Lung (tissue), 12 donors: ENCODE results near the gene NMB. TPM values are rescaled to one million over a fixed set of nuclear protein-coding genes. Genes with fewer than 3 reads are reported as not detected.

Experiments
- ATAC-seq: fragments of 200-7000 bp; cut with Tn5 transposase; one replicate; pipeline ENCODE4 v1.9.1; 2020; ENCODE audit warnings: moderate number of reproducible peaks; ENCODE audit not compliant: insufficient read depth, low FRiP score
- DNase-seq, 3 donors: peaks; one replicate each; pipeline ENCODE4 v3.0.0-alpha.2; 2013 to 2017
- H3K27ac ChIP-seq, 2 donors: one replicate each; pipeline ENCODE4 v1.5.1; 2013; ENCODE audit warnings: mild to moderate bottlenecking in 2 of 2, moderate library complexity in 2 of 2, control low read depth in 1 of 2, inconsistent platforms in 1 of 2, low read depth in 1 of 2, low read length in 1 of 2
- H3K27me3 ChIP-seq, 3 donors: one replicate each; pipeline ENCODE4 v1.5.1; 2013; ENCODE audit warnings: low read length in 2 of 3; ENCODE audit not compliant: control insufficient read depth in 3 of 3, insufficient read depth in 3 of 3
- H3K36me3 ChIP-seq, 4 donors: one replicate each; pipeline ENCODE4 v1.5.1; 2013; ENCODE audit warnings: low read length in 4 of 4, mild to moderate bottlenecking in 1 of 4, moderate library complexity in 1 of 4; ENCODE audit not compliant: control insufficient read depth in 4 of 4, insufficient read depth in 4 of 4
- H3K4me1 ChIP-seq, 5 donors: one replicate each; pipeline ENCODE4 v1.5.1; 2013; ENCODE audit warnings: low read length in 5 of 5, mild to moderate bottlenecking in 2 of 5, moderate library complexity in 1 of 5; ENCODE audit not compliant: control insufficient read depth in 5 of 5, insufficient read depth in 5 of 5
- H3K4me3 ChIP-seq: one replicate; pipeline ENCODE4 v1.5.1; 2013; ENCODE audit warnings: mild to moderate bottlenecking, control low read depth, moderate library complexity
- H3K9ac ChIP-seq, 2 donors: one replicate each; pipeline ENCODE4 v1.5.1; 2013; ENCODE audit warnings: low read length in 2 of 2, control low read depth in 1 of 2; ENCODE audit not compliant: insufficient read depth in 1 of 2
- H3K9me3 ChIP-seq, 4 donors: one replicate each; pipeline ENCODE4 v1.5.1; 2013; ENCODE audit warnings: low read length in 3 of 4, mild to moderate bottlenecking in 1 of 4, moderate library complexity in 1 of 4; ENCODE audit not compliant: control insufficient read depth in 4 of 4, insufficient read depth in 3 of 4
- WGBS, 2 donors: extraction: QIAGEN DNeasy Blood & Tissue Kit; methylation state at CpG; one replicate each; pipeline ENCODE4 v1.1.7; 2013; 5-methylcytosine and 5-hydroxymethylcytosine counted together
- polyA plus RNA-seq, 2 donors: library from polyadenylated mRNA; stranded (reverse); fragments of 200-250 nt; gene quantifications; one replicate each; pipeline ENCODE4 v1.2.1, GENCODE V29; 2013
- total RNA-seq, 2 donors: library from RNA; depleted of rRNA in 1 of 2; stranded (reverse); fragments of >200 nt in 1 of 2; gene quantifications; one replicate each; pipeline ENCODE4 v1.2.1, GENCODE V29; 2014 to 2021
- TF ChIP-seq, protein P1 (sequence below): IDR thresholded peaks from 2 replicates; pipeline ENCODE4 v1.5.1; 2012; ENCODE audit warnings: mild to moderate bottlenecking; ENCODE audit errors: control extremely low read depth, extremely low read depth
- donor health status: control.
- donor health status: control.
- donor health status: Bipolar disorder and iron deficiency.
- donor health status: healthy.
- donor health status: DM: yes; HTN: yes; CAD: no.

NMB gene
- total and polyA plus RNA-seq, 4 donors: 2.6 to 9.3 (median 5.6) TPM

GRCh38 chr15:84631706-84632272 lies 26.2 kb downstream of the NMB start:
- ATAC-seq (no peak), DNase-seq (no peak)
- no peaks in the 10 kb centered on the region for H3K27me3 ChIP-seq
- peaks cover 0 to 9% (median 2%) of the 10 kb centered on the region in 4 donors for H3K36me3 ChIP-seq
- H3K9me3 ChIP-seq: no peaks in the 10 kb centered on the region
- TF ChIP-seq, protein P1, sequence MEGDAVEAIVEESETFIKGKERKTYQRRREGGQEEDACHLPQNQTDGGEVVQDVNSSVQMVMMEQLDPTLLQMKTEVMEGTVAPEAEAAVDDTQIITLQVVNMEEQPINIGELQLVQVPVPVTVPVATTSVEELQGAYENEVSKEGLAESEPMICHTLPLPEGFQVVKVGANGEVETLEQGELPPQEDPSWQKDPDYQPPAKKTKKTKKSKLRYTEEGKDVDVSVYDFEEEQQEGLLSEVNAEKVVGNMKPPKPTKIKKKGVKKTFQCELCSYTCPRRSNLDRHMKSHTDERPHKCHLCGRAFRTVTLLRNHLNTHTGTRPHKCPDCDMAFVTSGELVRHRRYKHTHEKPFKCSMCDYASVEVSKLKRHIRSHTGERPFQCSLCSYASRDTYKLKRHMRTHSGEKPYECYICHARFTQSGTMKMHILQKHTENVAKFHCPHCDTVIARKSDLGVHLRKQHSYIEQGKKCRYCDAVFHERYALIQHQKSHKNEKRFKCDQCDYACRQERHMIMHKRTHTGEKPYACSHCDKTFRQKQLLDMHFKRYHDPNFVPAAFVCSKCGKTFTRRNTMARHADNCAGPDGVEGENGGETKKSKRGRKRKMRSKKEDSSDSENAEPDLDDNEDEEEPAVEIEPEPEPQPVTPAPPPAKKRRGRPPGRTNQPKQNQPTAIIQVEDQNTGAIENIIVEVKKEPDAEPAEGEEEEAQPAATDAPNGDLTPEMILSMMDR: no peak
- H3K27ac ChIP-seq: peak overlapping the region; percentile 85 to 95
- 38 to 46% methylated on average over 7 of the region's 7 CpGs for WGBS, 2 donors
- peak overlapping the region in 1 of 2 donors; percentile 39 for H3K9ac ChIP-seq
- H3K4me1 ChIP-seq: peaks cover 8 to 30% (median 13%) of the 10 kb centered on the region in 5 donors
- H3K4me3 ChIP-seq: peak overlapping the region; percentile 40

DNA sequence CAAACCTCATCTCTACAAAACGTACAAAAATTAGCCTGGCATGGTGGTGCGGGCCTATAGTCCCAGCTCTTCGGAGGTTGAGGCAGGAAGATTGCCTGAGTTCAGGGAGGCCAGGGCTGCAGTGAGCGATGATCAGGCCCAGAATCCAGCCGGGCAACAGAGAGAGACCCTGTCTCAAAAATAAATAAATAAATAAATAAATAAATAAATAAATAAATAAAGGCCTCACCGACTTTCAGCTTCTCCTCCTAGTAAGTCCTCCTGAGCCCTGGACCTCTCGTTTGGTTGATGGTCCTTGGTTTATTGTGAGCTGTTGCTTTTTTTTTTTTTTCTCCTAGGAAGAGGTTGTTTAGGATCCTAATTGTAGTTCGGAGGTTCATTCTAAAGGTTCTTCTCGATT lies 29.0 kb downstream of the NMB start:
- WGBS, 2 donors: 94 to 96% methylated on average over 9 of the region's 9 CpGs
- Histone ChIP-seq H3K9me3 (no peaks in the 10 kb centered on the region), H3K27me3 (no peaks in the 10 kb centered on the region), H3K4me1 (peaks cover 8 to 22% (median 10%) of the 10 kb centered on the region in 5 donors), H3K27ac (no peak overlapping the region), H3K4me3 (no peak overlapping the region), H3K9ac (no peak overlapping the region), H3K36me3 (no peaks in the 10 kb centered on the region)
- ATAC-seq (no peak), DNase-seq (no peak)
- TF ChIP-seq, protein P1: no peak

- peaks cover 0 to 21% (median 14%) of the 10 kb centered on the region in 4 donors for H3K9me3 ChIP-seq
- ATAC-seq: no peak
- H3K27ac ChIP-seq: no peak overlapping the region
- no peaks in the 10 kb centered on the region for H3K27me3 ChIP-seq
- H3K4me1 ChIP-seq: no peaks in the 10 kb centered on the region
- H3K9ac ChIP-seq: no peak overlapping the region
- no peak overlapping the region for H3K4me3 ChIP-seq
- no peak for DNase-seq
- WGBS, 2 donors: 67 to 76% methylated on average over 2 of the region's 2 CpGs
- TF ChIP-seq, protein P1: no peak
- peaks cover 11 to 27% (median 21%) of the 10 kb centered on the region in 4 donors for H3K36me3 ChIP-seq
Observed at GRCh38 chr15:84625123-84625522, 32.9 kb downstream of the NMB start.

- DNase-seq: no peak
- peaks cover 0 to 21% (median 15%) of the 10 kb centered on the region in 4 donors for H3K9me3 ChIP-seq
- TF ChIP-seq, protein P1: no peak
- WGBS, 2 donors: 74 to 79% methylated on average over 7 of the region's 7 CpGs
- no peaks in the 10 kb centered on the region for H3K27me3 ChIP-seq
- no peak for ATAC-seq
- H3K36me3 ChIP-seq: peaks cover 11 to 31% (median 21%) of the 10 kb centered on the region in 4 donors
- no peak overlapping the region for H3K9ac ChIP-seq
- no peaks in the 10 kb centered on the region for H3K4me1 ChIP-seq
- H3K4me3 ChIP-seq: no peak overlapping the region
- H3K27ac ChIP-seq: no peak overlapping the region
Observed at GRCh38 chr15:84624359-84624758, 33.6 kb downstream of the NMB start.
